GM18508 (cell line): ENCODE data around the gene BRIX1.
"Not testable (repeated sequence)": the region's sequence is repeated elsewhere in the genome, so short reads cannot be mapped to it uniquely, and the experiment has no call there.

Source experiments
- ATAC-seq: cut with Tn5 transposase; IDR thresholded peaks from one replicate; pipeline ENCODE4 v1.9.1; 2021; ENCODE audit warnings: moderate number of reproducible peaks; ENCODE audit not compliant: insufficient read depth, unreplicated experiment

The BRIX1 gene

DNA sequence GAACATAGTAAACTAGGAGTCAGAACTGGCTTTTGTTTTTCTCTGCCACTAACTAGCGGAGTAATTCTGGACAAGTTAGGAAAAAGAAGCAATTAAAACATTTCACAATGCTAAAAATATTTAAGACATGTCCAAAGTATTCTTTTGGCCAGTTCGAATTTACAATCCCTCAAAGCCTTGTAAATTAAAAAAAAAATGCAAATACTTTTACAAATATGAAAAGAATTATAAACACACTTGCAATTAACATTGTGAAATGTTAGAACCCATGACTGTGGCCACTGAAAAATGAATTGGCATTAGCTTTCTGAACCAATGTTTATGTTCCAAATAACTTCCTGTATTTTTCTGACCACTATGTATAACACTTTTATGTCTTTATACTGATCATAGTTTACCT is 2.4 kb upstream of the BRIX1 start:
- no peak for ATAC-seq

DNA sequence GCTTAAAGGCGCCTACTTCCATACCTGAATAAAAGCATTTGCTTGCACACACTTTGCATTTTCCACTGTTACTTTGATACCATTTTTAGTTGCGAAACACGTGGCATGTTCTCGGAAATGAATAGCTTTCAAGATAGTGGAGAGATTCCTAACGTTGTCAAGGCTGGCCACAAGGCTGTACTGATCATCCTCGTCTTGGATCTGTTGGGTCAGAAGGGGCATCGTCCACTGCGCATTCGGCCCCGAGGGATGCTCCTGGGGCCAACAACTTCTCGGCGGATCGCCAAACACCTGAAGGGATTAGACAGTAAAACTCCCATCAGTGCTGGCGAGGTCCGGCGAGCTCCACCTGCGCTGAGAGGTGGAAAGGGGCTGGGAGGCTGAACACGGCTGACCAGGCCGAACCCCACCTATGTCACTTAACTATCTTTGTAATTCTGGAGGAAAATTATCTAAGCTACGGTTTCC is 806 bp upstream of the BRIX1 start:
- peak; percentile 3 for ATAC-seq

DNA sequence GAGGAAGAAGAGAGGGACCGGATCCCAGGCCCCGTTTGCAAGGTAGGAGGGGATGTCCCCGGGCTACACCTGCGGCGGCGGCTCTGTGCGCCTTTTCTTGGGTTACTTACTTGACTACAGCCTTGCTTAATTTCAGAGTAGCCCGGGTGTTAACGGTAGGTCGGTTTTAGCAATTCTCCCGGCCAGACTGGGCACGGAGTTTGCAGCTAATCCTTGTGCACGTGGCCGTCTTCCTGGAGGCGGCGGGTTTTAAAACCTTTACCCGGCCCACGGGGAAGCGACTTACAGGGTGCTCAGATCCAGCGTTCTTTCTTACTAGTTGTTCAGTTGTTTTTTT is 313 bp downstream of the BRIX1 start:
- ATAC-seq, result peak; percentile 10

DNA sequence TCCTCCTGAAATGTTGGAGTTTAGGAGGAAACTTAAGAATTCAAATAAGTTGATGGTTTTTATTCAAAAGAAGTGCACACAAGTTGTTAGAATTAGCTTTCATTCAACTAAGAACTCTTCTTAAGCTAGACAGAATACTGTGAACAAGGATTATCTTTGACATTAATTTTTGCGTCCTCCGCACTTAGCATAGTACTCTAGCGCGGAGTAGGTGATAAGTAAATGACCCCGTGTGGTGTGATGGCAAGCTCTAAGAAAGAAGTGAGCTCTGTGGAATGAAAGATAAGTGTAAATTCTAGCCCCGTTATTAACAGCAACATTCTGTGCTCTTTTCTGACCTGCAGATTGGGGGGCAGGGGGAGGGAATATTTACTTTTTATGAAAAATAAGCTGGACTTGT is 1.0 kb downstream of the BRIX1 start:
- no peak for ATAC-seq

DNA sequence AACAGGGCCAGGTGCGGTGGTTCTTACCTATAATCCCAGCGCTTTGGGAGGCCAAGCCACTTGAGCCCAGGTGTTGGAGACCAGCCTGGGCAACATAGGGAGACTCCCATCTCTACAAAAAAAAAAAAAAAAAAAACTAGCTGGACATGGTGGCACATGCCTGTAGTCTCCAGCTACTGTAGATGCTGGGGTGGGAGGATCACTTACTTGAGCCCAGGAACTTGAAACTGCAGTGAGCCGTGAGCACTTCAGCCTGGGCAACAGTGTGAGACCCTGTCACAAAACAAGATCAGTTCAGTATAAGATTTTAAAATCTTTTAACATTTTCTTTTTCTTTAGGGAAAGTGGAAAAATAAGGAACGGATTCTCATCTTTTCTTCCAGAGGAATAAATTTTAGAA is 2.5 kb downstream of the BRIX1 start:
- no peak for ATAC-seq

DNA sequence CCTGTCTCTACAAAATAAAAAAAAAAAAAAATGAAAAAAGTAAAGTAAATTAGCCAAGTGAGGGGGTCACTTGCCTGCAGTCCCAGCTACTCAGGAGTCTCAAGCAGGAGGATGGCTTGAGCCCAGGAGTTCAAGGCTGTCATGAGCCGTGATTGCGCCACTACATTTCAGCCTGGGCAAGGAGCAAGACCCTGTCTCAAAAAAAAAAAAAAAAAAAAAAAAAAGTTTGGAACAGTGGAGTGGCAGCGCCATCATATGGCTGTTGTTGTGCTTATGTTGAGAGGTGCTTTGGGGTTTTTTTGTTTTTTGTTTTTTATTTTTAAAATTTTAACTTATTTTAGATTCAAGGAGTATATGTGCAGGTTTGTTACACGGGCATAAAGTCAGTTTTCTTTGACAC is 3.6 kb downstream of the BRIX1 start:
- no peak for ATAC-seq

DNA sequence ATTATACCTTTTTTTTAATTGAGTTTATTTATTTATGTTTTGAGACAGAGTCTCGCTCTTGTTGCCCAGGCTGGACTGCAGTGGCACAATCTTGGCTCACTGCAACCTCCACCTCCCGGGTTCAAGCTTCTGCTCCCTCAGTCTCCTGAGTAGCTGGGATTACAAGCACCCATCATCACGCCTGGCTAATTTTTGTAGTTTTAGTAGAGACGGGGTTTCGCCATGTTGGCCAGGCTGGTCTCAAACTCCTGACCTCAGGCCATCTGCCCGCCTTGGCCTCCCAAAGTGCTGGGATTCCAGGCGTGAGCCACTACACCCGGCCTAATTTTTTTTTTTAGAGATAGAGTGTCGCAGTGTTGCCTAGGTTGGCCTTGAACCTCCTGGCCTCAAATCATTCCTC is 7.7 kb downstream of the BRIX1 start:
- not testable (repeated sequence) for ATAC-seq

DNA sequence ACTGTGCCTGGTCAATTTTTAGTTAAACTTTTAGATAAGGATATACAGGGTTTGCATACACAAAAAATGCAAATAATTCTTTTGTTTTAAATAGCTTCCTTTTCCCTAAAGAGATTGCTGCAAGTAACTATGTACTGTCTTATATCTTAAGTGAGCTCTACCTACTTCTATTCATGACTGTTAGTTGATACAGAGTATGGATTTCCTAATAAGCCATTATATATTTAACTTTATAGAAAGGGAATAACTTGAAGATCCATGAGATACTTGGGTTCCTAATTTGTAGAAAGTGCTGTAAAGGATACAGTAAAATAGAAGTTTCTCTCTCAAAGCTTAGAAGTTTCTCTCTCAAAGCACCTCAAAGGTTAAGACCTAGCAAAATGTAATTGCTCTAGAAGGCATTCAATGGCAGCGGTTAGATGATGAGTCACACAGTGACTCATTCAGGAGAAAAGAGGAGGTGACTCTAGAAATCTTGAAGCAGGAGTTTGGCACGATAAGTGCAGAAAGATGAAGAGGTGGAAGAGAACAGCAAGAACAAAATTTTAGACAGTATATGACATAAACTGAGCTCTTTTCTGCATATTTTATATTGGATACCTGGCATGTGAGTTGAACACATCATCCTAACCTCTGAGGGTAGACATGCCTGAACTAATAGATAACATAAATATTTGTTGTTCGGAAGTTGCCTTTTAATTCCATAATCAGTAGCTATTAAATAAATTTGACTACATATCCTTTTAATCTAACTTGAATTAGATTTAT is 8.4 kb downstream of the BRIX1 start:
- ATAC-seq, result peak; percentile 54

DNA sequence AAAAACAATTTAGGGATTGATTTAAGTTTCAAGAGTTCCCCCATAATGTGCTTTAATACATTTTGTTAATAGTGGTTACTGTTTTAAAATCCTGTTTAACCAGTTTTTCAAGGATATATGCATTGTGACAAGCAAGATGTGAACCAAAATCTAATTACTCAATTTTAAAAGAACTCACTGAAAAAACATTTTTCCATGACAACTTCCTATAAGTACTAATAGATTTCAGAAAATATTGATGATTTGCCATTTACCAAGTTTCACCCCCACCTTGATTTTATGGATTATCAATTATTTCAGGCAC is 8.9 kb downstream of the BRIX1 start:
- ATAC-seq, result no peak

DNA sequence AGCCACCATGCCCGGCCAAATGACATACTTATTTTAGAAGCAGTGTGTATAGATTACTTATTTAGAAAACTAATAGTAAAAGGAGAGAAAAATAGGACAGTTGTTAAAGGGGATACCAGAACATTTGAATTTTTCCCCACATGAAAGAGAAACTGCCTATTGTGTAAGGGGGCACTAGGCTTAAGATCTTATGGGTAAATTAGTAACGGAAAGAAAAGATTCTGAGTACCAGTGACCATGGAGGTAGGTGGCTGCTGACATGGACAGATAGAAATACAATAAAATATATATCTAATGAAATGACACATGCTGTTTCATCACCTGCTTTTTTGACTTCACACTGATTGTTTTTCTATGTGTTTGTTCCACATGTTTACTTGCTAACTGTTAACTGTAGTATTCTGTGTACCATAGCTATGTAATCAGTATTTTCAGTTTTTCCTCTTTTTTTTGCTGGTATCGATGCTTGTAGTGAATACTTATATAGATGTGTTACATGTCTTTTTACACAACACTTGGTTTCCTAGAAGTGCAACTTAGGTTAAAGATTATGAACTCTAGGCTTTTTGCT is 10.9 kb downstream of the BRIX1 start:
- ATAC-seq, result no peak

DNA sequence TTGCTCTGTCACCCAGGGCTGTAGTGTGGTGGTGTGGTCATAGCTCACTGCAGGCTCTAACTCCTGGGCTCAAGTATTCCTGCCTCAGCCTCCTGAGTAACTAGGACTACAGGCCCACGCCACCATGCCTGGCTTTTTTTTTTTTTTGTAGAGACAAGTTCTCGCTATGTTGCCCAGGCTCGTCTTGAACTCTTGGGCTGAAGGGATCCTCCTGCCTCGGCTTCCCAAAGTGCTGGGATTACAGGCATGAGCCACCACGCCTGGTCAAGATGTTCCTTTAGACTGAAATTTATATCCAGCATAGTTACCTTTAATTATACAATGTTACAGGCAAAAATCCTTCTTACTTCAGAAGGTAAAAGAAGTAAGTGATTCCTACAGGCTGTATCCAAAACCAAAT is 12.3 kb downstream of the BRIX1 start:
- ATAC-seq, result no peak

DNA sequence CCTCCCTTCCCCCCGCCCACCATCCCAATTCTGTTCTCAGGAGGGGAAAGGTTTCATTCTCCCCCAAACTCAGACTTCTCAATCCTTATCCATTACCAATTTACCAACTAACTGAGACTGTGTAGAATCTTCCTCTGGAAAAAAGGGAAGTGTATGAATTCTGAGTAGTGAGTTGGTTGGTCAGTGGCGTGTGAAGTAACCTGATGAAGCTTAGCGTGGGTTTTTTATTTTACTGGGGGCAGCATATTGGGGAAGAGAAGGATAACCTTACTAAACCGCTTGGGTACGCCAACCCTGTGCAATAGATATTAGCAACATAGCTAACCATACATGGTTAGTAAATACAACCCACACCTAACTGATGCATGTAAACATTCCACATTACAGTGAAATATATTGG is 12.8 kb downstream of the BRIX1 start:
- no peak for ATAC-seq

DNA sequence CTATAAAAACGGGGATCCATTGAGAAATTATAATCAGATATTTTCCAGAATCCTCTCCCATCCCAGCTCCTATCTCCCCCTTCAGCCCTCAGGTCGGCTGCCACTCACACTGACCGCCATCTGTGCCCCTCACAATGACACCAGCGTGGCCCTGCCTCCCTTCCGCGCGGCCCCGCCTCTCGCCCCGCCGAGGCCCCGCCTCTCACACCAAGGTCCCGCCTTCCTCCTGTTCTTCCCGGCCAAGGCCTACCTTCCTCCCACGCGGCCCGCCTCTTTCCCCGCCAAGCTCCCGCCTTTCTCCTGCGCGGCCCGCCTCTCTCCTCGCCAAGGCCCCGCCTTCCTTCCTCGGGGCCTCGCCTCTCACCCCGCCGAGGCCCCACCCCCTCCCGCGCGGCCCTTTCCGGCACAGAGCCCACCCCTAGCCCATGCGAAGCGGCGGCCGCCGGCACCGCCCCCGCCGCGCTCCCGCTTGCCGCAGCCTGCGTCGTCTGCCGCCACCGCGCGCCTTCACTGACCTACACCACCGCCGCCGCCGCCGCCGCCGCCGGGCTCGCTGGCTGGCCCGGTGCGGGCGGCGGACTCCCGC is 13.7 kb downstream of the BRIX1 start, which contains the start of gene DNAJC21:
Gene DNAJC21, plus strand, starts transcription at position 426 of the 586 bp plus-strand sequence. CDS start 261 bp downstream, outside the sequence.
- ATAC-seq, result peak; percentile 73

DNA sequence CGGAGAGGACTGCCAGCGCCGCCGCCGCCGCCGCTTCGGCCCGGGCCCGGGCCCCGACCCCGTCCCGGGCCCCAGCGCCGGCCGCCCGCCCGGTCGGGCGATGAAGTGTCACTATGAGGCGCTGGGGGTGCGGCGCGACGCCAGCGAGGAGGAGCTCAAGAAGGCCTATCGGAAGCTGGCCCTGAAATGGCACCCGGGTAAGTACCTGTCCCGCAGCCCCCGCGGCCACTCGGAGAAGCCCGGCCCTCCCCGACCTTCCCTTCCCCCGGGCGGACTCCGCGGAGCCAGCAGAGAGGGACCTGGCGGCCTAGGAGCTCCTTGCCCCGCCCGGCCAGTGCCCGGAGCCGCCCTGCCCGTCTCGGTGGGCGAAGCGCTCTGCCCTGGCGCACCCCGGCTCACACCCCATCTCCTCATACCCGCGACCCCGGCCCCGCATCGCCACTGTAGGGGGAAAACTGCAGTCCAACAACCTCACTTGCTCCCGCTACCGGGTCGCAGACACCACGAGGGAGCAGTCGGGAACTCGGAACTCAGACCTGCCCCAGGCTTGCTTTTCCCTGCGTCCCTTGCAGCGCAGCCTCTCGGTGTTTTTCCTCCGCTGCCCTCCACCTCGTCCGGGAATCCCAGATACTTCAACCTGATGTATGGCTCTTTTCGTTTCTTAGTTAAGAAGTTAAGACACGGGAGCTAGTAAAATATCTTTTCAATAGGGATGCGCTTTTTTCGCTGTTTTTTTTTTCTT is 14.4 kb downstream of the BRIX1 start:
- ATAC-seq, result peak; percentile 54

DNA sequence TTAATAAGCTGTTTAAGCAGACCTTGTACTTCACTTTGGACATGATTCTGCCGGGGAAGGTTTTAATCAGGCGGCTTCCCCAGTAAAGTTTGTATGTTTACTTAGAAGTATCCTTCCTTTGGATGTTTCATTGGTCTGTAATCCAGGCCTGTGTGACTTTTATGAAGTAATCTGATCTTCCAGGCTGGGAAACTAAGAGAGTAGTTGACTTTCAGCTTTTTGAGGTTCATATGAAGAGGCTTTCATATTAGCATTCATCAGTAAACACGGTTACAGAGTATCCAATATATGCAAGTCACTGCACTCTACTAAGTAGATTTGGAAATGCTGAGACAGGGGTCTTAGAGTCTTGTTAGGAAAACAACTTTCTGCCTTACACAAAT is 14.9 kb downstream of the BRIX1 start:
- no peak for ATAC-seq

DNA sequence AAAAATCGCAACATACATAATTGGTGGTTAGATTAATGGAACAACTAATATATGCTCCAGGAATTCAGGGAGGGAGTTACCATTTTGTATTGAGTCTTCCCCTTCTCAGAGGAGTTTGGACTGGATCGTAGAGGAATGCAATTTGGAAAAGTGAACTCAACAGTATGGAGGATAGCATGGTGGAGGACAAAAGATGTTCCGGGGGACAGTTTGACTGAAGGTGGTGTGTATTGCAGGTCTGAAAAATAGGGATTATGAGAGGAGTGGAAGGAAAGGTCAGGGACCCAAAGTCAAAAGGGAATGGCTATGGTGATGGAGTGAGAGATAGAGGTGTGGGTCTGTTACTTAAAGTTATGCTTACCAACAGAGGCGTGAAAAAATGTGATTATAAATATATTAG is 15.4 kb downstream of the BRIX1 start:
- no peak for ATAC-seq

DNA sequence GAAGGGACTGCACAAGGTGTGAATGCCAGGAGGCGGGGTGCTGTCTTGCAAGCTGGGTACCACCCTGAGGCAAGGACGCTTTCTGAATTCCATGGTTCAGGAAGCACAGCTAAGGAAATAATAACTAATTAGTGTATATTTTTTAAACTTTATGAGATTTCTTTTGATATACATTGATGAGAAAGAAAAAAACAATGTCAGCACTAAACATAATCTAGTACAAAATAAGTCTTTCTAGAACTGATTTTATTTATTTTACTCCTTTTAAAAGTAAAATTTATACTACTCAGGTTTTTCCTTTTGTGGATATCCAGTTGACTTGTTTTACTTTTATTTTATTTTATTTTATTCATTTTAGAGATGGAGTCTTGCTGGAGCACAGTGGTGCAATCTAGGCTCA is 17.4 kb downstream of the BRIX1 start:
- no peak for ATAC-seq

DNA sequence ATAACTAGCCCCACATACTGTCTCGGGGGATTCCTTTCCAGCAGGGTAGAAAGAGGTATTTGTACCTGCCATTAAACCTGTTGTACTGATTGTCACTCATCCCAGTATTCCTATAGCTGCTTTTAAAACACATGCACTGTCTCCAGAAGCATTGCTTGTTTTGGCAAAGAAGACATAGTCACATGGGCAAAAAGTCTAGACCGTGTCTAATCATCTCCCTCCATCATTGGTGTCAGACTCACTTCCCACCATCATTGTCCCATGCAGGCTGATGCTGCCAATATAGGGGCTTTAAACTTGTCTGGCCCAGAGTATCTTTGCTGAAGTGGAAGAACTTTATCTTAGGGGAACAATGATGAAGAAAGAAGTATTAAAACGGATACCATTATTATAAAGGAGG is 26.4 kb downstream of the BRIX1 start:
- ATAC-seq, result no peak

DNA sequence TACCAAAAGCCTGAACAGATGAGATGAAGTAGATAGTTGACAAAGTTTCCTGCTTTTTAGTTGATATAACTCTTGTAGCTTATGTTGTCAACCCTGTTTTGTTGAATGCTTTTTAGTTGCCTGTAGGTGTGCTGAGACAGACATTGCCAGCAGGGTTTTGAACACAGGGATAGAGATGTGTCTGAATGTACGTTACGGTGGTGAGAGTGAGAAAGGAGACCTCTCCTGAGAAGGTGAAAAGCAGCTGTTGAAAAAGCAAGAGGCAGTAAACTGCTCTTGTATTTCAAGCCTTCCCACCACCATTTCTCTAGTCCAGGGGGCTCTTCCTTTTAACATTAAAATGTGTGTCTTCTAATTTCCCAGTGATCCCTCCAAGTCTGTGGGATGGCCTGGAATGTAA is 28.5 kb downstream of the BRIX1 start:
- no peak for ATAC-seq

DNA sequence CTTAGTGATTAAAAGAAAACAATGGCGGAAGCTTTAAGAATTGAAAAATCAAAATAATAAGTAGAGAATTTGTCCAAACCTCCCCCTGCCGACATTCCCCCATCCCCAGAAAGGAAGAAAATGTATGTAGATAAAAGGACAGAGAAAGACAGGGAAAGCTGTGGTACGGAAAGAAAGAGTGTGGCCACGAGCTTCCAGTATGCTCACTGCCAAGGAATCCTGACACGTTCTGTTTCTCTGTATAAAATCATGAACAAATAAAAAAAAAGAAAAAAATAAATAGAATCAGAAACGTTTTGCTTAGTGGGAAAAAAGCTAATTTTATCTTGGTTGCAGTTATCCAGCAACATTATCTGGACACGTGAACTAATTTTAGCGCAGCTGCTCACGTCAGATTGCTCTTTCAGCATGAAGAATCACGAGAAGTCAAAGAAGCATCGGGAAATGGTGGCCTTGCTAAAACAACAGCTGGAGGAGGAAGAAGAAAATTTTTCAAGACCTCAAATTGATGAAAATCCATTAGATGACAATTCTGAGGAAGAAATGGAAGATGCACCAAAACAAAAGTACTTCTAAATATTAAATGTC is 29.0 kb downstream of the BRIX1 start:
- ATAC-seq, result no peak

DNA sequence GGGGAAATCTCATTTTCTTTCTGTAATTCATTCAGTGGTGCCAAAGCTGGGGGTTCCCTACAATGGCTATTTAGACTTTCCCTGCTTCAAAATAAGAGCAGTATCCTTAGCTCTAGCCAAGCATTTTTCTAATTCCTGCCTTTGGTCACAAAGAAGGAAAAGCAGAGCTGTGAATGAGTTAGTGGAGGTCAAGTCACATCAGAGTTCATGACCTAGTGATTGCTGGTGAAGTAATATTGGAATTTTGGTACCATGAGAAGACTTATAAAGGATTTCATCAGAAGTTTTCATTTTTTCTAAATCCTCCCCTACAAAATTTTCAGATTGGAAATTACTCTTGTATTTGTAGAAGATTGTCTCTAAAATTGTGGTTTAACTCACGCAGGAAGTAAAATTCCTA is 41.8 kb downstream of the BRIX1 start:
- no peak for ATAC-seq
